ENCODE data around the gene DCUN1D2.

DCUN1D2 gene

DNA sequence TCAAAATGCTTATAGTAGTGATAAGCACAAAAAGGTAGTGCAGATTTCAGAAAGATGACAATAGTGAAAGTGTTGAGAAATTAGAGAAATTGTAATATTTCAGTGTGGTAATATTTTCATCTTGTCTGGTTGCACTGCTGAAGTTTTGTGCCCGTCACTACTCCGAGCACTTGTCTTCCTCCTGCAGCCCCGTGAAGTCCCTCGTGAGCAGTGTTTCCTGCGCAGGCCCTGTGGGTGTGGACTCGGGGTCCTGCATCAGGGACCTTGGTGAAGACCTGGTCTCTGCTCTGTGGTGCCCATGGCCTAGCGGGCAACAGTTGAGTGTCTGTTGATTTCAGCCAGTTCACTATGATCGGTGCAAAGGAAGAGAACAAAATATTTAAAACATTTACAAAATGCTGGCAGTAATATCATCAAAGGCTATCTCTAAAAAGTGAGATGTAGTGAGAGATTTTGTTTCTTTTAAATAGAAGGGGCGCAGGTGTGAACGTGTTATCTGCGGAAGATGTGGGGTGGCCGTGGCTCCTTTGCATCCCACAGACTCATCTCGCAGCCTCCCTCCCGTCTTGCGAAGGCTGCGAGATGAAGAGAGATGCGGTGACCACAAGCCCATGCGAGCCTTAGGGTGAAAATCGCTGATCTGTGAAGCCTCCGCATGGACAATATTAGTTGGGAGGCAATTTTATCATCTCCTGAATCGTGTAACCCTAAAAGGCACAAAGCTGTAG is 27.7 kb upstream of the DCUN1D2 start:
- no peak for DNase-seq

DNA sequence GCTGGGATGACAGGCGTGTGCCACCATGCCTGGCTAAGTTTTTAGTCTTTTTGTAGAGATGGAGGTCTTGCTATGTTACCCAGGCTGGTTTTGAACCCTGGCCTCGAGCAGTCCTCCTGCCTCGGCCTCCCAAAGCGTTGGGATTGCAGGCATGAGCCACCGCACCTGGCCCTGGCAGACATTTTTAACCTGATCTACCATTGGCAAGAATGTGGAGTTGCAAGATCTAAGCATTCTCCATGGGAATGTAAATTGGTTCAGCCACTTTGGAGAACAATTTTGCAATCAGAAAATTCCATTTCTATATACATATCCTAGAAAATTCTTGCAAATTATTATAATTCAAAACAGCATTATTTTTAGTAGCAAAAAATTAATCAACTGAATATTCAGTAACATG is 24.3 kb upstream of the DCUN1D2 start:
- no peak for DNase-seq

DNA sequence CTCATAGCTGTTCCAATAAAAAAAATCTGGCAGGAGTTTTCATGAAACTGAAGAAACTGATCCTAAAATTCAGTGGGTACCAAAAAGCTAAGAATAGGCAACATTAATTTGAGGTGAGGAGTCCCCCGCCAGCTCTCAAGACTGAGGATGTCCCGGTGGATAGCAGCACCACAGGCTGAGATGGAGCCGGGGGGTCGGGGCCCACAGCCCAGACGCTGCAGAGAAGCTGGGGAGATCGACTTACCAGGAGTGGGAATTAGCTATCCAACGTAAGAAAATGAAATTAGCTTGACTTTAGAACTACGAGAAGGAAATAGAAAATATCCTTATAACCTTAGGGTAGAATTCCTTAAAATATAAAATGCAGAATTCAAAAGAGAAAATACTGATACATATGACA is 23.2 kb upstream of the DCUN1D2 start:
- no peak for DNase-seq

DNA sequence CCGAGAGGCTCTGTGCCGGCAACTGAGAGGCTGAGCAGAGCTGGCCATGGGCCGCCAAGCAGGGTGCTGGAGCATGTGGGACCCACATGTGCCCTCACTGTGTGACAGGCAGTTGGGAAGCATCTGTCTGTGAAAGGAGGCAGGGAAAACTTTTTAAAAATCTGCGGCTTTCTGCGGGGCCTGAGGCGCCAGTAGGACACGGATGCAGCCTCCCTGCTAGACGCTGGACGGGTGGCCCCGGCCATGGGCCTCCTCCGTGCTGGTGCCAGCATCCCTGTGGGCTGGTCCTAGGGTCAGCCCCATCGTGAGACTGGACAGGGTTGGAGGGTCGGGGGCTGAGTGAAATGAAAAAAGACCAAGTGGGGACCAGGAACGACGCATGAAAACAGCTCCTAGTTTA is 20.9 kb upstream of the DCUN1D2 start:
- DNase-seq = no peak

DNA sequence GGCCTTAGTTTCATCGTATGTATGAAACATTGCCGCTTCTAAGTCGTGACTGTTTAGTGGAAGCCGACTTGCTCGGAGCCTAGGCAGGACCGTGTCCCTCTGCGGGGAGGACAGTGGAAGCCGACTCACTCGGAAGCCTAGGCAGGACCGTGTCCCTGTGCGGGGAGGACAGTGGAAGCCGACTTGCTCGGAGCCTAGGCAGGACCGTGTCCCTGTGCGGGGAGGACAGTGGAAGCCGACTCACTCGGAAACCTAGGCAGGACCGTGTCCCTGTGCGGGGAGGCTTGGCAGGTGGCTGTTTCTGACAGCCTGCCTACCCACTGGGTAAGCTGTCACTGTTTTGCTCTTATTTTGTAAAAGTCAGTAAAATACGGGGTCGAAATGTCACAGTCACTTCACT is 20.4 kb upstream of the DCUN1D2 start:
- DNase-seq = no peak

DNA sequence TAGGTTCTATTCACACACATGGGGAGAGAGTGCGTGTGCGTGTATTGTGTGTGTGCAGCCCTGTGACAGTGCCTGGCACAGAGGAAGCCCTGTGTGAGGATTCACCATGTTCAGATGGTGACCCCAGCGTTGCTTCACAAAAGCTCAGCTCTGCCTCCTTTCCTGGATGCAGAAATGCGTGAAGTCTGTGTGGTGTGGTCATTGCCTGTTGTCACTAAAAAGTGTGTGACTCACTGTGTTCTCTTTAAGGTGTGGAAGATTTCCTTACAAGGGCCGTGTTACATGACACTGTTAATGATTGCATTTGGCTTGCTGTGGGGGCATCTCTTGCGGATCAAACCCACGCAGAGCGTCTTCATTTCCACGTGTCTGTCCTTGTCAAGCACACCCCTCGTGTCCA is 19.5 kb upstream of the DCUN1D2 start:
- peak; percentile 30 for DNase-seq

DNA sequence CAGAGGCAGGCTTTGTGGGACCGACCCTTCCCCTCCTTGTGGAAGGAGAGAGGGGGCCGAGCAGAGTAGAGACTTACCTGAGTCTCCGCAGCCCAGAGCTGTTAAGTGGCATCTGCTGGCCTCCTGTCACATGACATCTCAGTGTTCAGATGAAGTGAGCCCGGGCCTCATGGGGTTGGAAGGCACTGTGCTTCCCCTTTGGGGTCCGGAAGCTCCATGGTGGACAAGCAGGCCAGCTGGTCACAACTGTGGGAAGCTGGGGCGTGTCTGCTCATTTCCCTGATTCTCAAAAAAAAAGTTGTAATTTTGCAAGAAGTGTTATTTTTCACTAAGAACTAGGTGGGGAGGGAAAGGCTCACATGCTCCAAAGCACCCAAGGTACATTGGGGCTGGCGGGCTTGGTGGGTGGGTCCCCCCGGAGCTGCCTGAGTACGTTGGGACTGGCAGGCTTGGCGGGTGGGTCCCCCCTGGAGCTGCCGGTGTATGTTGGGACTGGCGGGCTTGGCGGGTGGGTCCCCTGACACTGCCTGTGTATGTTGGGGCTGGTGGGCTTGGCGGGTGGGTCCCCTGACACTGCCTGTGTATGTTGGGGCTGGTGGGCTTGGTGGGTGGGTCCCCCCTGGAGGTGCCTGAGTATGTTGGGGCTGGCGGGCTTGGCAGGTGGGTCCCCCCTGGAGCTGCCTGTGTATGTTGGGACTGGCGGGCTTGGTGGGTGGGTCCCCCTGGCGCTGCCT is 18.2 kb upstream of the DCUN1D2 start:
- no peak for DNase-seq

DNA sequence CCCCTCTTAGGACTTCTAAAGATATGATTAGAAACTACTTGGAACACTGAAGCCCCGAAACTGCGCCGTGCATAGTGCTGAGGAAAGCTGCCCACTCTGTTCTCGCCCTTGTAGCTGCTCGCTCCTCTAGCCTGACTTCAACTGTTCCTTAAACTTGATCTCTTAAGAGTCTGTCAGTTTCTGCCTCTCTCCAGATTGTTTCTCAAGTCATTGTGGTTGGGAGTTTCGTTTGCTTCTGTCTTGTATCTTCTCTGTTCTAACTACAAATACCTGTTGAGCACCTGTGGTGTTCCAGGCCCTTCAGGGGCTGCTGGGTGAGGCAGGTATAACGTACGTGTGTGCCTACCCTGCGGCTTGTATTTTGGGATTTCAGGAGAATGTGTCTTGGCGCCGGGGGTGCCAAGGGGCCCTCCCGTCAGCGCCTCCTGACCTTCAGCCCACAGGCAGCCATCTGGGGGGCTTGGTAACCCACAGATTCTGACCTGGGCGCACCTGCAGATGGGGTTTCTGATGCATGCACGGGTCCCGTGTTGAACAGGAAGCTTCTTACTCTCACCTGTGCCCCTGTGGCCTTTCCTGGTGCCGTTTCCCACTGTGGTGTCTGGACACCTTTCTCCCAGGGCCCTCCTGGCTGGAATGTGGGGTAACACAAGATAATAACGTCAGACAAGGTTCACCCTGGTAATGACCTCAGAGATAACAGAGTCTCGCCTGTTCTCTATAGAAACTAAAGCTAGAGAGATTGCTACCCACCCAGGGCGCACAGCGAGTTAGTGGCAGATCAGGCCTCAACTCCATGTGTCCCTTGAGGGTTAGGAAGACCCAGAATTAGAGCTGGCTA is 17.2 kb upstream of the DCUN1D2 start:
- DNase-seq = no peak

DNA sequence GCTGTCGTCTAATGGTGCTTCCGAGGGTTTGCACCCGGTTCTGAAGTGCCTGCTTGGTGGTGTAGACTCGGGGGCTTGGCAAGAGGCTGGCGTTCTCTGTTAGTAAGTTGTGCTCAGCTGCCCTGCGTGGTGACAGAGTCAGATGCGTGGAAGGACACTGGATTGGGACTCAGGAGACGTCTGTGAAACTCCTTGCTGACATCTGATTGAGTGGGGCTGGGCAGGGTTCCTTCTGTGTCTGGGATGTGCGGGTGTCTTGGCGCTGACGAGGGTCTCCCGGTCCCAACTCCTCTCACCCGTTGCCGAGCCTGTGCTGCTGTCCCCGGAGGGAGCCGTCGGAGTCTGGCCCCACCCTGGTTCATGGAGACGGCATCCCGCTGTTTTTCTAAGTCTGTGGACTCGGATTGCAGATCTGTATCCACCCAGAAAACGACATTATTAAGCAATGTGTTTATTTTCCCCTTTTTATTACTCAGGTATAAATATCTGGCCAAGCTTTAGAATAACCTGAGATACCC is 16.4 kb upstream of the DCUN1D2 start:
- no peak for DNase-seq

DNA sequence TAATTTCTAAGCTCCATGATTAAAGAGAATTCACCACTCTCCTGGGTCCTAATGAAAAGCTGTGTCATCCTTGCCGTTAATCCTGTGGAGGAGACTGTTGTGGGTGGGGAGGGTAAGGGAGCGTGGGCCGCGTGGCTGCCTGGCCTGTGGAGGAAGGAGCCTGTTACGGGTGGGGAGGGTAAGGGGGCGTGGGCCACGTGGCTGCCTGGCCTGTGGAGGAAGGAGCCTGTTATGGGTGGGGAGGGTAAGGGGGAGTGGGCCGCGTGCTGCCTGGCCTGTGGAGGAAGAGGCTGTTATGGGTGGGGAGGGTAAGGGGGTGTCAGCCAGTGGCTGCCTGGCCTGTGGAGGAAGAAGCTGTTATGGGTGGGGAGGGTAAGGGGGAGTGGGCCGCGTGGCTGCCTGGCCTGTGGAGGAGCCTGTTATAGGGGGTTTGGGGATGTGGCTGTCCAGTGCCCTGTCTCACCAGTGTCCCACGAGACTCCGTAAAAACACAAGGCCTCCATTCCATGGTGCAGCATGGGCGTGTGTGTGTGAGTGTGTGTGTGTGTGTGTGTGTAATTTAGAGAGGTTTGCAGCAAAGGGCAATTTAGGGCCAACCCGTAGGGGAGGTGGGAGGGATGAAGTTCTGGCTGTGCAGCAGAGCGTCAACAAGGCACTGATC is 15.6 kb upstream of the DCUN1D2 start:
- no peak for DNase-seq

DNA sequence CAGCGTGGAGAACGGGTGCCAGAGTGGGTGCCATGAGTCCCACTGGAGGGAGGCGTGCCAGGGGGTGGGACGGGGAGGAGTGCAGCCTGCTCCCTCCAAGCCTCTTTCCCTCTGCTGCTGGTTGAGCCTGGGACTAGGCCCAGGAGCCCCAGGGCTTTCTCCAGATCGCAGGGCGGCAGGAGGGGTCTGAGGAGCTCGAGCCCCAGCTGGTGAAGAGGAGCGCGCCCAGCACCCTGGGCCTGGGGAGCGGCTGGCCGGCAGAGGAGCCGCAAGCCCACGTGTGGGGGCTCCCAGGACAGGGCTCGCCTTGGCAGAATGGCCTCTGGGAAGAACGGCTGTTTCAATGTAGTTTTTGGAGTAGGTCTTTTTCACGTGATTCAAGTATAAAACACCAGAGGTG is 12.2 kb upstream of the DCUN1D2 start:
- DNase-seq = no peak

DNA sequence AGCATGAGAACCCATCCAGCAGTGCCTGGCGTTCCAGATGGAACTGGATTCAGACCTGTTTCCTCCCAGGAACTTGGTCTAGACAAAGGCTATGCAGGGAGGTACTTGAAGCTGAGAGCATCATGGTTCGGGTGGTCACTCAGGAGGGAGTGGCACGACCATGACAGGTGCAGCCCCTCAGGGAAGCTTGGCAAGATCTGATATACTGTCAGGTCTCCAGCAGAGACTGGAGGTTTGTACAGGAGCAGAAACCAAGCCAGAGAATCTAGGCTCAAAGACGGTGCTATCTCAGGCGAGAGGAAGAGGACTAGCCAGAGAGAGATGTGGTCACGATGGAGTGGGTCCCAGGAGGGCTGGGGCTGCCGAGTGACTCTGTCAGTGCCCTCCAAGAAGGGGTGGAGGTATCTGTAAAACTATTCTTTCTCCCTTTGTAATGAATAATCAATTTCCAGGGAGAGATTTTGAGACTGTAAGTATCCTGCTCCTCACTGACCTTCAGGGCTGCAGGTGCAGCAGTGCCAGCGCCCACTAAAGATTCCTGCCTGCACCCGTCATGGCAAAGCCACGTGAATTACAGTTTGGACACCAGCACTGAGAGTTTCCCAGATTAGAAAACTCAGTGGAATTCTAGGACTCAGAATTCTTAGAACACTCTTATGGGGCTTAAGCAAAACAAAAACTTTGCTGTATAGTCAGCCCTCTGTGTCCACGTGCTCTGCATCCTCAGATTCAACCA is 10.2 kb upstream of the DCUN1D2 start:
- DNase-seq = no peak

DNA sequence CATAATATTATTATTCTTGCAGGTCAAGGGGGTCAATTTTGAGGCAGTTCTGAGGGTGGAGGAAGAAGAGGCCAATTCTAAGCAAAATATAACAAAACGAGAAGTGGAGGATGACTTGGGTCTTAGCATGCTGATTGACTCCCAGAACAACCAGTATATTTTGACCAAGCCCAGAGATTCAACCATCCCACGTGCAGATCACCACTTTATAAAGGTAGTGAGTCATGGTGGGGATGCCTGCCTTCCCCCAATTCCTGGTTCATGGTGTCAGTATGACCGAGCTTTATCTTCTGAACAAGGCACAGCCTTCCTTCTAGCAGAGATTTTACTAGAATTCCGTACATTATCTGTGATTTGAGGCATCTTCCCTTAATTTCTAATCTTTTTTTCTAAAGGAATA is 9.4 kb upstream of the DCUN1D2 start:
- no peak for DNase-seq

DNA sequence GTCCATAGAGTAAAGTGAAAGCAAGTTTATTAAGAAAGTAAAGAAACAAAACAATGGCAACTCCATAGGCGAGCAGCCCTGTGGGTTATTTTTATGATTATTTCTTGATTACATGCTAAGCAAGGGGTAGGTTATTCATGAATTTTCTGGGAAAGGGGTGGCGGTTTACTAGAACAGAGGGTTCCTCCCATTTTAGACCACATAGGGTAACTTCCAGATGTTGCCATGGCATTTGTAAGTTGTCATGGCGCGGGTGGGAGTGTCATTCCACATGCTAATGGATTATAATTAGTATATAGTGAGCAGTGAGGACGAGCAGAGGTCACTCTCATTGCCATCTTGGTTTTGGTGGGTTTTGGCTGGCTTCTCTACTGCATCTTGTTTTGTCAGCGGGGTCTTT is 8.4 kb upstream of the DCUN1D2 start:
- DNase-seq = no peak

DNA sequence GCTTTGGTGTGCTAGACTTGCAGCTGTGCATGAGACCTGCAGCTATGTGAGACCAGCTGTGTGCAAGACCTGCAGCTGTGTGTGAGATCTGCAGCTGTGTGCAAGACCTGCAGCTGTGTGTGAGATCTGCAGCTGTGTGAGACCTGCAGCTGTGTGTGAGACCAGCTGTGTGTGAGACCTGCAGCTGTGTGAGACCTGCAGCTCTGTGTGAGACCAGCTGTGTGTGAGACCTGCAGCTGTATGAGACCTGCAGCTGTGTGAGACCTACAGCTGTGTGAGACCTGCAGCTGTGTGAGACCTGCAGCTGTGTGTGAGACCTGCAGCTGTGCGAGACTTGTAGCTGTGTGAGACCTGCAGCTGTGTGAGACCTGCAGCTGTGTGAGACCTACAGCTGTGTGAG is 6.7 kb upstream of the DCUN1D2 start:
- DNase-seq = no peak

DNA sequence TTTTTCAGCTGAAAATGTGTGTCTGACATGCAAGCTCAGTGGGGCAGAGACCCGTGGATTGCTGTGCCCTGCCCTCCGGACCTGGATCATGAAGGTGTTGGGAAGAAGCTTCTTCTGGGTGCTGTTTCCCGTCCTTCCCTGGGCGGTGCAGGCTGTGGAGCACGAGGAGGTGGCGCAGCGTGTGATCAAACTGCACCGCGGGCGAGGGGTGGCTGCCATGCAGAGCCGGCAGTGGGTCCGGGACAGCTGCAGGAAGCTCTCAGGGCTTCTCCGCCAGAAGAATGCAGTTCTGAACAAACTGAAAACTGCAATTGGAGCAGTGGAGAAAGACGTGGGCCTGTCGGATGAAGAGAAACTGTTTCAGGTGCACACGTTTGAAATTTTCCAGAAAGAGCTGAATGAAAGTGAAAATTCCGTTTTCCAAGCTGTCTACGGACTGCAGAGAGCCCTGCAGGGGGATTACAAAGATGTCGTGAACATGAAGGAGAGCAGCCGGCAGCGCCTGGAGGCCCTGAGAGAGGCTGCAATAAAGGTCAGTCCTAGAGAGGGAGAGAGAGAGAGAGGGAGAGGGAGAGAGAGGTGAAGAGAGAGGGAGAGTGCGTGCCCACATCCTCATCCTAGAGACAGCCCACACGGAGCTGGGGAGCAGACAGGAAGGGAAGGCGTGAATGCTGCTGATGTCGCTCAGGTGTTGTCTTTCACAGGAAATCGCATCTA is 5.1 kb upstream of the DCUN1D2 start:
- no peak for DNase-seq

DNA sequence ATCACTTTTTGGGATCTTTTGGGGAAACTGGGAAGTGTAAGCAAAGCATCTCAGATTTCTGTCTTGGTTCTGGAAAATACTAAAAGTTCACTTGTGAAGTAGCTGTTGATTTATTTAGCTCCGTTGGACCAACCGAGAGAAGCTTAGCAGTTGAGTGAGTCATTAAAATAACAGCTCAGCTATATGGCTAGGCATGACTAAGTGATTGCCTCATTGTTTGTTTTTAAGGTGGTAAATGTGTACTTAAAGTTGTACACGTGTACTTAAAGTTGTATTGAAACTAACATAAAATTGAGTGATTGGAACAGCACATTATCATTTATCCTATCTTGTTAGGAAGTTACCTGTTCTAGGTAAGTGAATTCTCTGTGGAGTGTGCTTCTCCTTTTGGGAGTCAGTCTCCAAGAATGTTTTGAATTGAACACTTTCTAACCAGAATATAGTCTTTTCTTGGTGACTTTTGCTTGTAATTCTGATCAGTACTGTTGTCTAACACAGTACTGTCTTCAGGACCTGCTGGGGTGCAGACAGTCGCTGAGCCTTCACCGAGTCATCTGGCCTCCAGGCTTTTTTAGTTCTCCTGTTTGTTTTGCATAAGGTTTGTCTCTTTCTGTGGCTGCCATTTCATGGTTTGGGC is 2.9 kb upstream of the DCUN1D2 start:
- DNase-seq = no peak

DNA sequence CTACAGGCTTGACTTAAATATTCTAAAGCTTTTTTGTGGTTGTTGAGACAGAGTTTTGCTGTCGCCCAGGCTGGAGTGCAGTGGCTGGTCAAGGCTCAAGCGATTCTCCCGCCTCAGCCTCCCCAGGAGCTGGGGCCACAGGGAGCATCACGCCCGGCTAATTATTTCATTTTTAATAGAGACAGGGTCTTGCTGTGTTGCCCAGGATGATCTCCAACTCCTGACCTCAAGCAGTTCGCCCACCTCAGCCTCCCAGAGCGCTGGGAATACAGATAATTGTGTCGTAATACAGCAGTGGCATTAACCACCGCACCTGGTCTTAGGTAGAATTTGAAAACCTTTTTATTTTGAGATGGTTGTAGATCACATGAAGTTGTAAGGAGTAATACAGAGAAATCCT is 1.5 kb upstream of the DCUN1D2 start:
- DNase-seq = no peak

DNA sequence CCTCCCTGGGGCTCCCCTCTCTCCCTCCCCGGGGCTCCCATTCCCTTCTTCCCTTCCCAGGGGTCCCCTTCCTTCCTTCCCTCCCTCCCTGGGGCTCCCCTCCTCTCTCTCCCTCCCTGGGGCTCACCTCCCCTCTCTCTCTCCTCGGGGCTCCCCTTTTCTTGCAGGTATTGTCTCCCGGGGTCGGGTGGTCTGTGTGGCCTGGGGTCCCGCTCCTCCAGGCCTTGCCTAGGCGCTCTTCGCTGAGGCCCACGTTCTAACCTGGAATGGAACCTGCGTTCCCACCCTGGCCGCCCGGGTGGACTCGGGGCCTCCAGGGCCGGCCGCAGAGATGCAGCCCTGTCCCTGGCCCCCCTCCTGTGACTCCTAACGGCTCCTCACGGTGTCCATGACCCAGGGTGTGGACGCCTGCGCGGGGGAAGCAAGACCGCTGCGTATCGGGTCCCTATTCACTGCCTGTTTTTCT is 940 bp upstream of the DCUN1D2 start:
- no peak for DNase-seq

DNA sequence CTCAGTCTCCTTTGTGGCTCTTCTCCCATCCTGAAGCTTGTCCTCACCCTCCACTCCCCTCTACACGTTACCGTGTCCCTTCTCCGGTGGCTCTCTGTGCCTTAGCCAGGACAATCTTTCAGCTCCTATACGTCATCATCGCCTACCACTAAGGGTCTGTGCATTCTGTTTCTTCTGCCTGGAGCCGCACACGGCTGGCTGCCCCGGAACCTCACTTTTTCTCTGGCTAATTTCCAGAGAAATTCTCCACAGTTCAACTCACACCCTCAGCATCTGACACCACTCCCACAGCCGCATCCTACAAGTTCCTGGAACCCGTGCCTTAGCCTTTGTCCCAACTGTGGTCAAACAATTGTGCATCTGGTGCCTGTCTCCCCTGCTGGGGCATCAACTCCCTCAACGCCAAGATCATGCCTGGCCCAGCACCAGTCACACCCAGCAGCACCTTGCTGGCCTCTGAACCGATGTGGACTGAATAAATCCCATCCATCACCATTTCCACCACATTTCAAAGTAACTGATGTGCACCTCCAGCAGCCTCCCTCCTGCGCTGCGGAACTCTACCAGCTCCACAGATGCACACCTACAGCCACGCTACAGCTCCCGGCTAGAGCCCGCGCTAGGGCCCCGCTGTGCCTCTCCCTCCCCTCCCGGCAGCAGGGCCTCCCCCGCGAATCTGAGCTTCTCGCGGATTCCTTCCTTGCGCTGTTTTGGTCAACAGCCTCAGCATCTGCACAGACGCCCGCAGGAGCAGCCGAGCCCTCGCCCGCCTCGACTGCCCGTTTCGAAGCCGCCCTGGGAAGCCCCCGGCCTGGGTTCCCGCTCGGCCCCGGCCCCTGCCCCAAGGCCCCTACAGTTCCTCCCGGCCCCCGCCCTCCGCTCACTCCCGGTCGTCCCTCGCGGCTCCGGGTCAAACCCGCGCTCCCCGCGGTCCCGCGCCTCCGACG is 689 bp downstream of the DCUN1D2 start:
- no peak for DNase-seq
